Left lung (tissue), 10 donors: ENCODE measurements around the gene TTYH1. TPM values are rescaled to one million over a fixed set of nuclear protein-coding genes. Genes with fewer than 3 reads are reported as not detected.
"Not testable (repeated sequence)": the region's sequence is repeated elsewhere in the genome, so short reads cannot be mapped to it uniquely, and the experiment has no call there.

ENCODE experiments used
- ATAC-seq: fragments of 200-7000 bp; cut with Tn5 transposase; one replicate; pipeline ENCODE4 v1.9.1; 2020; ENCODE audit warnings: moderate library complexity
- DNase-seq, 4 donors: peaks; one replicate each; pipeline ENCODE4 v3.0.0-alpha.2; 2013 to 2020
- H3K27ac ChIP-seq, 2 donors: fragments of 200-600 bp; sonication (generic) in 1 of 2; one replicate each; pipeline versions ENCODE4 v1.5.0 to v1.8.0; 2020 to 2021
- H3K27me3 ChIP-seq, 2 donors: fragments of 200-600 bp; sonication (generic) in 1 of 2; one replicate each; pipeline versions ENCODE4 v1.5.0 to v1.8.0; 2020 to 2021
- H3K36me3 ChIP-seq, 2 donors: fragments of 200-600 bp; sonication (generic) in 1 of 2; one replicate each; pipeline versions ENCODE4 v1.5.0 to v1.8.0; 2020 to 2021
- H3K4me1 ChIP-seq, 2 donors: fragments of 200-600 bp; one replicate each; pipeline ENCODE4 v1.8.0; 2021
- H3K4me3 ChIP-seq, 2 donors: fragments of 200-600 bp; sonication (generic) in 1 of 2; one replicate each; pipeline versions ENCODE4 v1.5.0 to v1.8.0; 2020 to 2021; ENCODE audit warnings: mild to moderate bottlenecking in 1 of 2
- H3K9me3 ChIP-seq, 2 donors: fragments of 200-600 bp; sonication (generic) in 1 of 2; one replicate each; pipeline versions ENCODE4 v1.5.0 to v1.8.0; 2020 to 2021
- CTCF ChIP-seq, 2 donors: fragments of 200-600 bp; sonication (generic) in 1 of 2; IDR thresholded peaks; one replicate each; pipeline versions ENCODE4 v1.5.0 to v1.8.0; 2021; ENCODE audit warnings: antibody characterized with exemption in 2 of 2
- intact Hi-C, 2 donors: fragments of 100-400 bp; cut with DNase I; formaldehyde crosslinking; loops; one replicate each; pipeline versions ENCODE4 v1.11.2 to v1.14.2; 2022
- polyA plus RNA-seq, 6 donors: library from polyadenylated mRNA; unstranded; fragments of 120-200 nt; gene quantifications; one replicate each; pipeline ENCODE4 v1.2.1, GENCODE V29; 2013; ENCODE audit not compliant: insufficient read length in 6 of 6
- total RNA-seq, 2 donors: library from RNA; stranded (reverse); fragmentation: NEBNext Ultra II Directional; extraction: Animal tissue kit (Norgen Biotek cat#: 25700); gene quantifications; one replicate each; pipeline ENCODE4 v1.2.1, GENCODE V29; 2021
- donor health status: DM: no; HTN: yes; CAD: no.
- donor health status: DM: no; HTN: no; CAD: no.

The TTYH1 gene
- total and polyA plus RNA-seq, 8 donors = 2.3 to 13.4 (median 4.7) TPM; not detected in 2

- ATAC-seq (no peak), DNase-seq (no peak)
- peaks cover 0 to 7% of the 10 kb centered on the region in 2 donors for H3K36me3 ChIP-seq
- H3K27ac ChIP-seq = no peak overlapping the region
- no peaks in the 10 kb centered on the region for H3K27me3 ChIP-seq
- H3K4me3 ChIP-seq = no peak overlapping the region
- TF ChIP-seq CTCF (IDR thresholded peaks at IDR 0.05) = no peak
- intact Hi-C loops = no loop called here
- H3K4me1 ChIP-seq = no peaks in the 10 kb centered on the region
- H3K9me3 ChIP-seq = no peaks in the 10 kb centered on the region
These were observed 21.5 kb downstream of the TTYH1 start for GRCh38 chr19:54436628-54437252.

GRCh38 chr19:54439174-54439851 is 24.0 kb downstream of the TTYH1 start:
- ATAC-seq (peak; percentile 49), DNase-seq (no peak)
- no peak for TF ChIP-seq CTCF (IDR thresholded peaks at IDR 0.05)
- intact Hi-C loops = no loop called here
- Histone ChIP-seq H3K27ac (no peak overlapping the region), H3K4me1 (no peaks in the 10 kb centered on the region), H3K4me3 (no peak overlapping the region), H3K27me3 (no peaks in the 10 kb centered on the region), H3K9me3 (no peaks in the 10 kb centered on the region), H3K36me3 (peaks cover 0 to 20% of the 10 kb centered on the region in 2 donors)

- Histone ChIP-seq H3K4me1 (no peaks in the 10 kb centered on the region), H3K9me3 (no peaks in the 10 kb centered on the region), H3K27ac (no peak overlapping the region), H3K4me3 (no peak overlapping the region), H3K36me3 (peaks cover 0 to 33% of the 10 kb centered on the region in 2 donors), H3K27me3 (no peaks in the 10 kb centered on the region)
- TF ChIP-seq CTCF (IDR thresholded peaks at IDR 0.05) = no peak
- DNase-seq = no peak
- no peak for ATAC-seq
- intact Hi-C loops = no loop called here
These were observed 25.4 kb downstream of the TTYH1 start for GRCh38 chr19:54440641-54441040.

GRCh38 chr19:54444737-54445136 is 29.5 kb downstream of the TTYH1 start:
- ATAC-seq = no peak
- Histone ChIP-seq H3K27ac (no peak overlapping the region), H3K4me3 (no peak overlapping the region), H3K27me3 (no peaks in the 10 kb centered on the region), H3K4me1 (peaks cover 10 to 15% of the 10 kb centered on the region in 2 donors), H3K36me3 (peaks cover 0 to 36% of the 10 kb centered on the region in 2 donors), H3K9me3 (no peaks in the 10 kb centered on the region)
- TF ChIP-seq CTCF (IDR thresholded peaks at IDR 0.05) = no peak
- intact Hi-C loops = no loop called here
- no peak for DNase-seq

- intact Hi-C loops, ATAC-seq, H3K9me3 ChIP-seq, H3K27ac ChIP-seq, DNase-seq, H3K4me3 ChIP-seq, H3K27me3 ChIP-seq: not testable (repeated sequence)
- peaks cover 0 to 37% of the 10 kb centered on the region in 2 donors for H3K36me3 ChIP-seq
- H3K4me1 ChIP-seq = peaks cover 25 to 31% of the 10 kb centered on the region in 2 donors
These were observed 31.1 kb downstream of the TTYH1 start for GRCh38 chr19:54446349-54446748.
